CD4-positive, alpha-beta T cell treated with Interleukin-15 for 1 hour (primary cell): ENCODE data around the gene KRTAP22-2.

Experiments used
- DNase-seq: peaks from one replicate; pipeline ENCODE4 v3.0.0-alpha.2; 2020

KRTAP22-2 gene

GRCh38 chr21:30590297-30590696 lies at the start of gene KRTAP22-2:
KRTAP22-2 (minus strand) TSS chr21:30590397.
- DNase-seq = no peak

- DNase-seq = no peak
Observed at GRCh38 chr21:30638686-30639085, 48.5 kb upstream of the KRTAP22-2 start.

GRCh38 chr21:30634906-30635305 lies 44.7 kb upstream of the KRTAP22-2 start, which contains the start of gene KRTAP20-2:
KRTAP20-2 (plus strand) TSS chr21:30635206; CDS start chr21:30635264, 58 bp downstream.
- no peak for DNase-seq

GRCh38 chr21:30629200-30629599 lies 39.0 kb upstream of the KRTAP22-2 start:
- no peak for DNase-seq

GRCh38 chr21:30628109-30628508 lies 37.9 kb upstream of the KRTAP22-2 start:
- no peak for DNase-seq

GRCh38 chr21:30625449-30626165 lies 35.4 kb upstream of the KRTAP22-2 start:
- no peak for DNase-seq

- no peak for DNase-seq
Observed at GRCh38 chr21:30623362-30623761, 33.2 kb upstream of the KRTAP22-2 start.

GRCh38 chr21:30620522-30620921 lies 30.3 kb upstream of the KRTAP22-2 start, which contains the start of gene KRTAP20-4:
KRTAP20-4 (plus strand) TSS chr21:30620627.
- DNase-seq = no peak

- DNase-seq = no peak
Observed at GRCh38 chr21:30620080-30620479, 29.9 kb upstream of the KRTAP22-2 start.

- DNase-seq = no peak
Observed at GRCh38 chr21:30616125-30616524, 25.9 kb upstream of the KRTAP22-2 start, which contains the start of gene KRTAP20-1. KRTAP20-1 (plus strand) TSS chr21:30616425; CDS start chr21:30616455, 30 bp downstream.

- DNase-seq = no peak
Observed at GRCh38 chr21:30615199-30615598, 25.0 kb upstream of the KRTAP22-2 start.

- DNase-seq = no peak
Observed at GRCh38 chr21:30613836-30614235, 23.6 kb upstream of the KRTAP22-2 start, which contains the start of gene KRTAP6-1. KRTAP6-1 (minus strand) TSS chr21:30613930; CDS start chr21:30613904, 26 bp downstream.

- no peak for DNase-seq
Observed at GRCh38 chr21:30612132-30612531, 21.9 kb upstream of the KRTAP22-2 start.

GRCh38 chr21:30605968-30606367 lies 15.8 kb upstream of the KRTAP22-2 start:
- DNase-seq = no peak

GRCh38 chr21:30600787-30601186 lies 10.6 kb upstream of the KRTAP22-2 start, which contains the start of gene KRTAP22-1:
KRTAP22-1 (plus strand) TSS chr21:30601087.
- DNase-seq = no peak

- no peak for DNase-seq
Observed at GRCh38 chr21:30598802-30599201, 8.6 kb upstream of the KRTAP22-2 start, which contains the start of gene KRTAP6-2. KRTAP6-2 (minus strand) TSS chr21:30598902; CDS start chr21:30598874, 28 bp downstream.

- DNase-seq = no peak
Observed at GRCh38 chr21:30592140-30592539, 1.9 kb upstream of the KRTAP22-2 start, which contains the start of gene KRTAP6-3. KRTAP6-3 (plus strand) TSS chr21:30592440; CDS start chr21:30592446, 6 bp downstream.

- no peak for DNase-seq
Observed at GRCh38 chr21:30582870-30583269, 7.3 kb downstream of the KRTAP22-2 start.

- DNase-seq = no peak
Observed at GRCh38 chr21:30580132-30580531, 10.1 kb downstream of the KRTAP22-2 start.

- no peak for DNase-seq
Observed at GRCh38 chr21:30579346-30579745, 10.9 kb downstream of the KRTAP22-2 start.

GRCh38 chr21:30577766-30578165 lies 12.4 kb downstream of the KRTAP22-2 start:
- no peak for DNase-seq

GRCh38 chr21:30567617-30568016 lies 22.6 kb downstream of the KRTAP22-2 start:
- no peak for DNase-seq

GRCh38 chr21:30563630-30564029 lies 26.6 kb downstream of the KRTAP22-2 start:
- DNase-seq = no peak

- DNase-seq = no peak
Observed at GRCh38 chr21:30563072-30563471, 27.1 kb downstream of the KRTAP22-2 start.
